HCT116 (cell line): ENCODE results near the gene PPM1F. TPM values are rescaled to one million over a fixed set of nuclear protein-coding genes. Genes with fewer than 3 reads are reported as not detected.
"Not testable (repeated sequence)": the region's sequence is repeated elsewhere in the genome, so short reads cannot be mapped to it uniquely, and the experiment has no call there.

Experiments
- ATAC-seq: fragments of 200-7000 bp; cut with Tn5 transposase; 2 replicates; pipeline ENCODE4 v1.9.1; 2020; ENCODE audit warnings: mild to moderate bottlenecking, moderate library complexity
- BruUV-seq: library from RNA; stranded (reverse); fragments of 400-500 nt; replicated peaks from 2 replicates; lab custom pipeline; 2021; lab: Mats Ljungman, UMichigan
- CTCF ChIA-PET: fragments of 300-600 bp; sonication (Branson Sonifier 250); formaldehyde crosslinking; loops from one replicate; lab custom pipeline; 2021; ENCODE audit warnings: antibody characterized with exemption; lab: Charles Lee
- POLR2A ChIA-PET: fragments of 300-600, 350-600 bp; sonication (Branson Sonifier 250); formaldehyde crosslinking; loops from one replicate; lab custom pipeline; 2021; ENCODE audit warnings: antibody characterized with exemption; lab: Charles Lee
- RAD21 ChIA-PET, 2 experiments: fragments of 300-600 bp; sonication (Branson Sonifier 250); formaldehyde crosslinking; loops; one replicate each; lab custom pipeline; 2023; ENCODE audit warnings: low total read pairs in 2 of 2; ENCODE audit not compliant: uncharacterized antibody in 2 of 2, unreplicated experiment in 2 of 2, low non-redundant PET in 1 of 2; lab: Charles Lee
- DNase-seq: peaks from one replicate; pipeline ENCODE4 v3.0.0-alpha.2; 2010; ENCODE audit warnings: low read depth, low spot score
- H2AFZ ChIP-seq: fragments of 200-600 bp; shearing (Covaris generic), sonication (generic); 2 replicates; pipeline ENCODE4 v1.6.1; 2017; ENCODE audit warnings: low read depth, mixed run types, mixed read lengths, antibody characterized with exemption, low read length; ENCODE audit not compliant: poor library complexity, severe bottlenecking
- H3K27ac ChIP-seq: 2 replicates; pipeline ENCODE4 v1.5.1; 2012; ENCODE audit warnings: low read depth, low read length
- H3K27me3 ChIP-seq: fragments of 200-600 bp; sonication (generic); 2 replicates; pipeline ENCODE4 v1.6.1; 2016; ENCODE audit warnings: mixed run types, low read length, mixed read lengths; ENCODE audit not compliant: insufficient read depth
- H3K36me3 ChIP-seq, 2 experiments: fragments of 200-500 bp in 1 of 2; fragments of 200-600 bp in 1 of 2; sonication (Bioruptor generic) in 1 of 2; sonication (generic) in 1 of 2; 2 replicates each; pipeline versions ENCODE4 v1.5.1 to v1.6.1; 2014 to 2016; ENCODE audit warnings: low read length in 2 of 2, inconsistent platforms in 1 of 2, mixed read lengths in 1 of 2, mixed run types in 1 of 2; ENCODE audit not compliant: insufficient read depth in 2 of 2, control insufficient read depth in 1 of 2
- H3K4me1 ChIP-seq, 2 experiments: fragments of 200-600 bp in 1 of 2; sonication (generic) in 1 of 2; 2 replicates each; pipeline versions ENCODE4 v1.5.1 to v1.6.1; 2012 to 2017; ENCODE audit warnings: low read length in 2 of 2, inconsistent platforms in 1 of 2, mild to moderate bottlenecking in 1 of 2, mixed read lengths in 1 of 2, mixed run types in 1 of 2, moderate library complexity in 1 of 2; ENCODE audit not compliant: insufficient read depth in 2 of 2, control insufficient read depth in 1 of 2
- H3K4me2 ChIP-seq: fragments of 200-600 bp; sonication (generic); 2 replicates; pipeline ENCODE4 v1.6.1; 2017; ENCODE audit warnings: mixed run types, low read length, mixed read lengths
- H3K4me3 ChIP-seq, 2 experiments: fragments of 200-600 bp in 1 of 2; sonication (generic) in 1 of 2; replicated peaks in 1 of 2; 2 replicates each; pipeline ENCODE4 v1.5.1; 2011 to 2016; ENCODE audit warnings: low read length in 2 of 2, control low read depth in 1 of 2, low read depth in 1 of 2, mild to moderate bottlenecking in 1 of 2, mixed read lengths in 1 of 2, mixed run types in 1 of 2
- H3K79me2 ChIP-seq: fragments of 200-600 bp; sonication (generic); 2 replicates; pipeline ENCODE4 v1.6.1; 2017; ENCODE audit warnings: mild to moderate bottlenecking, mixed run types, low read length, moderate library complexity, mixed read lengths; ENCODE audit not compliant: insufficient read depth
- H3K9ac ChIP-seq: fragments of 200-600 bp; sonication (generic); 2 replicates; pipeline ENCODE4 v1.6.1; 2016; ENCODE audit warnings: low read length, mixed read lengths
- H3K9me2 ChIP-seq: fragments of 200-600 bp; sonication (generic), shearing (Covaris generic); 2 replicates; pipeline ENCODE4 v1.6.1; 2017; ENCODE audit warnings: mixed run types, mild to moderate bottlenecking, moderate library complexity; ENCODE audit not compliant: insufficient read depth
- H3K9me3 ChIP-seq, 2 experiments: fragments of 200-500 bp in 1 of 2; fragments of 200-600 bp in 1 of 2; sonication (Bioruptor generic) in 1 of 2; sonication (generic) in 1 of 2; 2 replicates each; pipeline ENCODE4 v1.6.1; 2014 to 2017; ENCODE audit warnings: low read length in 2 of 2, mixed read lengths in 2 of 2, inconsistent platforms in 1 of 2, low read depth in 1 of 2, mild to moderate bottlenecking in 1 of 2, mixed run types in 1 of 2, moderate library complexity in 1 of 2; ENCODE audit not compliant: control insufficient read depth in 1 of 2, insufficient read depth in 1 of 2
- H4K20me1 ChIP-seq: fragments of 200-600 bp; sonication (generic), shearing (Covaris generic); 2 replicates; pipeline ENCODE4 v1.6.1; 2017; ENCODE audit warnings: mixed run types, mild to moderate bottlenecking, moderate library complexity; ENCODE audit not compliant: insufficient read depth
- JUND ChIP-seq: IDR thresholded peaks from 2 replicates; pipeline ENCODE4 v1.6.1; 2012
- POLR2A ChIP-seq: IDR thresholded peaks from 2 replicates; pipeline ENCODE4 v1.7.0; 2011; ENCODE audit warnings: borderline replicate concordance; ENCODE audit not compliant: insufficient read depth, insufficient read length; ENCODE audit errors: extremely low read depth
- SIN3A ChIP-seq: IDR thresholded peaks from 2 replicates; pipeline ENCODE4 v1.6.1; 2012; ENCODE audit warnings: low read depth
- ZNF274 ChIP-seq: fragments of 200-500 bp; sonication (Bioruptor generic); IDR thresholded peaks from 2 replicates; pipeline ENCODE4 v1.6.1; 2014; ENCODE audit warnings: mild to moderate bottlenecking, low read depth, low read length, inconsistent platforms
- intact Hi-C: fragments of 100-400 bp; cut with micrococcal nuclease; formaldehyde crosslinking; loops from 2 replicates; pipeline ENCODE4 v1.10.0; 2022
- total RNA-seq: library from RNA; stranded (reverse); gene quantifications from one replicate; pipeline ENCODE4 v1.2.1, GENCODE V29; 2021; ENCODE audit not compliant: unreplicated experiment
- TF ChIP-seq, protein P1 (sequence below): IDR thresholded peaks from 2 replicates; pipeline ENCODE4 v1.6.1; 2011; ENCODE audit warnings: mild to moderate bottlenecking, low read length, moderate library complexity; ENCODE audit not compliant: insufficient replicate concordance; ENCODE audit errors: extremely low read depth
- TF ChIP-seq, protein P2 (sequence below): IDR thresholded peaks from 2 replicates; pipeline ENCODE4 v1.6.1; 2012; ENCODE audit warnings: low read depth

The PPM1F gene
- total RNA-seq, 1 experiment from 2014 or later: 27.3 TPM

DNA sequence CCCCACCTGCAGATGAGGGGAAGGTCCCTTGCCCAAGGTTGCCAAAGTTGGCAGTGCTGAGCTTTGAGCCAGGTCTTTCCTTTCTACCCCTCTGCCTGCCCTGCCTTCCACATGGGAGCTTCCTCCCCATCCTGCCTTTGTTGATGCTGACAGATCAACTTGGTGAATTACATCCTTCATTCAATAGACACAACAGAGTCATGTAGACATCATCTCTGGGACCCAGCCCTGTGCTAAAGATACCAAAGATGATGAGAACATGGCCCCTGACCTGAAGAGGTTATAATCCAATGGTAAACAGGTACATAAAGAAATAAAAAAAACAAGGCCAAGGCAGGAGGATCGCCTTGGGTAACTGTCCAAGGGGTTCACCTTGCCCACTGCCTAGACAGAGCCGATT is 42.8 kb downstream of the PPM1F start (continued):
- no peak for TF ChIP-seq POLR2A
- TF ChIP-seq, protein P1, sequence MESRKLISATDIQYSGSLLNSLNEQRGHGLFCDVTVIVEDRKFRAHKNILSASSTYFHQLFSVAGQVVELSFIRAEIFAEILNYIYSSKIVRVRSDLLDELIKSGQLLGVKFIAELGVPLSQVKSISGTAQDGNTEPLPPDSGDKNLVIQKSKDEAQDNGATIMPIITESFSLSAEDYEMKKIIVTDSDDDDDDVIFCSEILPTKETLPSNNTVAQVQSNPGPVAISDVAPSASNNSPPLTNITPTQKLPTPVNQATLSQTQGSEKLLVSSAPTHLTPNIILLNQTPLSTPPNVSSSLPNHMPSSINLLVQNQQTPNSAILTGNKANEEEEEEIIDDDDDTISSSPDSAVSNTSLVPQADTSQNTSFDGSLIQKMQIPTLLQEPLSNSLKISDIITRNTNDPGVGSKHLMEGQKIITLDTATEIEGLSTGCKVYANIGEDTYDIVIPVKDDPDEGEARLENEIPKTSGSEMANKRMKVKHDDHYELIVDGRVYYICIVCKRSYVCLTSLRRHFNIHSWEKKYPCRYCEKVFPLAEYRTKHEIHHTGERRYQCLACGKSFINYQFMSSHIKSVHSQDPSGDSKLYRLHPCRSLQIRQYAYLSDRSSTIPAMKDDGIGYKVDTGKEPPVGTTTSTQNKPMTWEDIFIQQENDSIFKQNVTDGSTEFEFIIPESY: no peak

DNA sequence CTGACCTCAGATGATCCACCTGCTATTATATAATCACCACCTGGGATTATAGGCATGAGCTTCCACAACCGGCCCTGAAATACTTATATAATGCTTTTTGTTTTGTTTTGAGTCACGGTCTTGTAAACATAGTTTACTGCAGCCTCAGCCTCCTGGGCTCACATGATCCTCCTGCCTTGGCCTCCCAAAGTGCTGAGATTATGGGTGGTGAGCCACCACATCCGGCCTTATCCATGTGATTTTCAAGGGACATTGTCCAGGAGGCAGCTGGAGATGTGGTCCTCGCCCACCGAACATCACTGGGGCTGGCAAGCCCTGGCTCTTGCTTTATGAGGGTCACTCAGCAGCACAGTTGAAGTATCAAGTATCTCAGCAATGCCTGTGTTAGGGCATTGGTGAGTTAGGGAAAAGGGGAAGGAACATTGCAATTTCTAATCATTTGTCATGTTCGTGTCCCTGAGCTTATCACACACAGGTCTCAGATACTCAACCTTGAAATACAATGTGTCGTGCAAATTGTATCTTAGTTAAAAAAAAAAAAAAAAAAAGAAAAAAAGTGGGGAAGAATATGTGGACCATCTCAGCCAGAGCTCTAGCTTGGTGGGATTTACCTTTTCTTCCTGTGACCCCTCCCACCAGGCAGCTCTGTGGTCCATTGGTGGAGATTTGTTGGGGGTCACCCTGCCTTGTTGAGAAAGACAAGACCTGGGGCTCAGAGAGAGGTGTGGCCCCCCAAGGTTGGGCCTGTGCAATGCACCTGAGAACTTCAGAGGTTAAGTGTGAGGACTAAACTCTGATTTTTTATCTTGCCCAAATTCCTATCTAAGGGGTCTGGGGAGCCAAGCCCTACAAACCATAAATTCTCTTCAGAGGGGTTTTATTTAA is 44.8 kb downstream of the PPM1F start:
- no peaks in the 10 kb centered on the region for H3K27me3 ChIP-seq
- no peak overlapping the region for H3K9ac ChIP-seq
- ChIA-PET CTCF (no interaction called here), POLR2A (no interaction called here), RAD21 (no interaction called here)
- H3K4me3 ChIP-seq: no peak overlapping the region
- intact Hi-C loops: no loop called here
- no peak overlapping the region for H3K4me2 ChIP-seq
- TF ChIP-seq, protein P1: no peak
- TF ChIP-seq ZNF274 (no peak), SIN3A (no peak), JUND (no peak)
- TF ChIP-seq, protein P2, sequence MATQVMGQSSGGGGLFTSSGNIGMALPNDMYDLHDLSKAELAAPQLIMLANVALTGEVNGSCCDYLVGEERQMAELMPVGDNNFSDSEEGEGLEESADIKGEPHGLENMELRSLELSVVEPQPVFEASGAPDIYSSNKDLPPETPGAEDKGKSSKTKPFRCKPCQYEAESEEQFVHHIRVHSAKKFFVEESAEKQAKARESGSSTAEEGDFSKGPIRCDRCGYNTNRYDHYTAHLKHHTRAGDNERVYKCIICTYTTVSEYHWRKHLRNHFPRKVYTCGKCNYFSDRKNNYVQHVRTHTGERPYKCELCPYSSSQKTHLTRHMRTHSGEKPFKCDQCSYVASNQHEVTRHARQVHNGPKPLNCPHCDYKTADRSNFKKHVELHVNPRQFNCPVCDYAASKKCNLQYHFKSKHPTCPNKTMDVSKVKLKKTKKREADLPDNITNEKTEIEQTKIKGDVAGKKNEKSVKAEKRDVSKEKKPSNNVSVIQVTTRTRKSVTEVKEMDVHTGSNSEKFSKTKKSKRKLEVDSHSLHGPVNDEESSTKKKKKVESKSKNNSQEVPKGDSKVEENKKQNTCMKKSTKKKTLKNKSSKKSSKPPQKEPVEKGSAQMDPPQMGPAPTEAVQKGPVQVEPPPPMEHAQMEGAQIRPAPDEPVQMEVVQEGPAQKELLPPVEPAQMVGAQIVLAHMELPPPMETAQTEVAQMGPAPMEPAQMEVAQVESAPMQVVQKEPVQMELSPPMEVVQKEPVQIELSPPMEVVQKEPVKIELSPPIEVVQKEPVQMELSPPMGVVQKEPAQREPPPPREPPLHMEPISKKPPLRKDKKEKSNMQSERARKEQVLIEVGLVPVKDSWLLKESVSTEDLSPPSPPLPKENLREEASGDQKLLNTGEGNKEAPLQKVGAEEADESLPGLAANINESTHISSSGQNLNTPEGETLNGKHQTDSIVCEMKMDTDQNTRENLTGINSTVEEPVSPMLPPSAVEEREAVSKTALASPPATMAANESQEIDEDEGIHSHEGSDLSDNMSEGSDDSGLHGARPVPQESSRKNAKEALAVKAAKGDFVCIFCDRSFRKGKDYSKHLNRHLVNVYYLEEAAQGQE: no peak
- DNase-seq (no peak), ATAC-seq (no peak)
- no peaks in the 10 kb centered on the region for H3K9me2 ChIP-seq
- no peak overlapping the region for H2AFZ ChIP-seq
- H3K4me1 ChIP-seq: peaks cover 0 to 4% of the 10 kb centered on the region in 2 experiments; a peak in 1 of 4 replicates
- no peaks in the 10 kb centered on the region for H3K79me2 ChIP-seq
- H4K20me1 ChIP-seq: no peaks in the 10 kb centered on the region
- no TSS peak for BruUV-seq
- H3K9me3 ChIP-seq: no peaks in the 10 kb centered on the region
- no peak overlapping the region for H3K27ac ChIP-seq
- H3K36me3 ChIP-seq: no peaks in the 10 kb centered on the region

DNA sequence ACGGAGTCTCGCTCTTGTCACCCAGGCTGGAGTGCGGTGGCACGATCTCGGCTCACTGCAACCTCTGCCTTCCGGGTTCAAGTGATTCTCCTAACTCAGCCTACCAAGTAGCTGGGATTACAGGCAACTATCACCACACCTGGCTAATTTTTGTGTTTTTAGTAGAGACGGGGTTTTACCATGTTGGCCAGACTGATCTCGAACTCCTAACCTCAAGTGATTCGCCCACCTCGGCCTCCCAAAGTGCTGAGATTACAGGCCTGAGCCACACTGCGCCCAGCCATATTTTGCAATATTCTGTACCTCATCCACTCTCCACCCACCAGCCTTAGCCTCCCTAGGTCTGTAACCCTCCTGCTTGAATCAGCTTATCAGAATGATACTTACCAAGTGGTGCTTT is 47.4 kb downstream of the PPM1F start:
- H3K9me3 ChIP-seq, H3K27ac ChIP-seq, intact Hi-C loops, H4K20me1 ChIP-seq, H3K9ac ChIP-seq, H3K27me3 ChIP-seq, DNase-seq, BruUV-seq, H3K4me2 ChIP-seq, H3K79me2 ChIP-seq, CTCF ChIA-PET, H3K36me3 ChIP-seq, H3K9me2 ChIP-seq, H2AFZ ChIP-seq, H3K4me1 ChIP-seq, POLR2A ChIA-PET, H3K4me3 ChIP-seq, RAD21 ChIA-PET, ATAC-seq: not testable (repeated sequence)
